ENCODE results near the gene RAB10.

- TF ChIP-seq CTCF (IDR thresholded peaks at IDR 0.05) (no peak), POLR2A (IDR thresholded peaks at IDR 0.05) (no peak)
Measured at GRCh38 chr2:26119521-26119920, 85.6 kb downstream of the RAB10 start.
